C4-2B (cell line): ENCODE measurements around the gene NXPH3.

Source experiments
- H3K27ac ChIP-seq: fragments of 450-650 bp; 2 replicates; pipeline ENCODE4 v1.5.1; 2017
- CTCF ChIP-seq: fragments of 450-650 bp; conservative IDR thresholded peaks from 2 replicates; pipeline ENCODE4 v1.5.1; 2017; ENCODE audit warnings: mild to moderate bottlenecking
- ZFX ChIP-seq: fragments of 450-650 bp; IDR thresholded peaks from 2 replicates; pipeline ENCODE4 v1.6.1; 2017

The NXPH3 gene

GRCh38 chr17:49583226-49583625, 7.6 kb downstream of the NXPH3 start:
- no peak overlapping the region for H3K27ac ChIP-seq
- TF ChIP-seq ZFX (no peak), CTCF (no peak)

- TF ChIP-seq CTCF (no peak), ZFX (no peak)
- no peak overlapping the region for H3K27ac ChIP-seq
These were observed 8.2 kb downstream of the NXPH3 start for GRCh38 chr17:49583889-49584288.

- H3K27ac ChIP-seq = no peak overlapping the region
- TF ChIP-seq ZFX (no peak), CTCF (no peak; the same call in 1 of the 2 replicates)
These were observed 9.9 kb downstream of the NXPH3 start for GRCh38 chr17:49585422-49586027.

GRCh38 chr17:49587366-49588073, 11.8 kb downstream of the NXPH3 start:
- no peak overlapping the region for H3K27ac ChIP-seq
- TF ChIP-seq ZFX (no peak), CTCF (no peak)

GRCh38 chr17:49588312-49588711, 12.6 kb downstream of the NXPH3 start:
- TF ChIP-seq ZFX (no peak), CTCF (no peak)

GRCh38 chr17:49588726-49589576, 13.3 kb downstream of the NXPH3 start:
- TF ChIP-seq CTCF = no peak
- no peak for TF ChIP-seq ZFX
- no peak overlapping the region for H3K27ac ChIP-seq

More at GRCh38 chr17:49588312-49588711, 12.6 kb downstream of the NXPH3 start:
- no peak overlapping the region for H3K27ac ChIP-seq

GRCh38 chr17:49589577-49589927, 13.9 kb downstream of the NXPH3 start:
- TF ChIP-seq CTCF = no peak
- no peak for TF ChIP-seq ZFX
- no peak overlapping the region for H3K27ac ChIP-seq
